Measurements from ENCODE around the gene CTDP1.
A peak's percentile ranks its signal among the peaks of the same experiment; 100 is the strongest.

CTDP1 gene

GRCh38 chr18:79782566-79783308 lies 103.1 kb downstream of the CTDP1 start:
- no peak for DNase-seq (ENCODE audit: low read depth in 2 of 2)

GRCh38 chr18:79784071-79784913 lies 104.7 kb downstream of the CTDP1 start:
- no peak for DNase-seq (ENCODE audit: low read depth in 2 of 2)

GRCh38 chr18:79784965-79785770 lies 105.6 kb downstream of the CTDP1 start:
- no peak for DNase-seq (ENCODE audit: low read depth in 2 of 2)

DNA sequence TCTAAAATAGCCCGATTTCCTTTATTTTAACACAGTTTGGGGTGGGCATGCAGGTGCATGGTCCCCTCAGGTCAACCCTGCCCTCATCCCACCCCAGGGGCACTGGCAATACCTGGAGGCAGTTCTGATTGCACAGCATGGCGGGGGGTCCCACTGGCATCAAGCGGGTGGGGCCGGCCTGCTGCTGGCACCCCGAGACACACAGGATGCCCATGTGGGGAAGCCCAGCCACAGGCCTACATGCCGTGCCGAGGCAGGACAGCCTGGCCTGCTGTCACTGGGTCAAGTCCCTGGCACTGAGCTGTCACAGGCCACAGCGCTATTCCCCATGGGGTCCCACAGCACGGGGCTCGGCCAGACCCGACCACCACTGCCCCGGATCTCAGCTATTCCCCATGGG lies 106.2 kb downstream of the CTDP1 start:
- no peak for DNase-seq (ENCODE audit: low read depth in 2 of 2)

- no peak for DNase-seq (ENCODE audit: low read depth in 2 of 2)
Measured at GRCh38 chr18:79786304-79786703, 106.7 kb downstream of the CTDP1 start.

- DNase-seq (ENCODE audit: low read depth in 2 of 2) = peak; percentile 12 to 19
Measured at GRCh38 chr18:79786786-79787526, 107.4 kb downstream of the CTDP1 start.

- DNase-seq (ENCODE audit: low read depth in 2 of 2) = no peak
Measured at GRCh38 chr18:79787527-79787864, 107.9 kb downstream of the CTDP1 start.

GRCh38 chr18:79787865-79788733 lies 108.5 kb downstream of the CTDP1 start:
- DNase-seq (ENCODE audit: low read depth in 2 of 2) = no peak

GRCh38 chr18:79788734-79789085 lies 109.1 kb downstream of the CTDP1 start:
- no peak for DNase-seq (ENCODE audit: low read depth in 2 of 2)

DNA sequence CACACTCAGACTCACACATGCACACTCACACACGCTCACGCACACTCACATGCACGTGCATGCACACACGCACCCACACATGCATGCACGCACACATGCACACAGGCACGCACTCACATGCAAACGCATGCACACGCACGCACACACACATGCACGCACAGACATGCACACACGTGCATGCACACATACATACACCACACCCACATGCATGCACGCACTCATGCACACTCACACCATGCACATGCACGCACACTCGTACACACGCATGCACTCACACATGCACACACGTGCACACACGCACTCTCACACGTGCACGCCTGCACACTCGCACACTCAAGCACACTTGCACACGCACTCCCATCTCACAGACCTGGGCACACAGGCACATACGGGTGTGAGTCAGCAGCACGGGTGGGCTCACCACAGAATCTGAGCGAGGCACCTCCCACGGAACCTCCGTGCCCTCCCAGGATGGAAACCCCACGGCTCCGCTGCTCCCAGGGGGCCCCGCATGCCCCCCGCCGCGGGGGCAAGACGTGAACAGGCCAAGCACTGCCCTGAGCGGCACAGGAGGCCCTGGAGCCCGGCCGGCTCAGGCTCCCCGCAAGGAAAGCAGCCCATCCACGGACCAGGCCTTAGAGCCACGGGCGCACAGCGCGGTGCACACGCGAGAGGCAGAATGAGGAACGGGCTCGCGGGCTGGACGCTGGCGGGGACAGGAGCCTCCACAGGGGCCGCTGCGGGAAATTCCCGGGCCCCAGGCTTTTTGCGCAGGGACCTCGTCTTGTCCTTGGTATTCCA lies 109.7 kb downstream of the CTDP1 start:
- no peak for DNase-seq (ENCODE audit: low read depth in 2 of 2)

DNA sequence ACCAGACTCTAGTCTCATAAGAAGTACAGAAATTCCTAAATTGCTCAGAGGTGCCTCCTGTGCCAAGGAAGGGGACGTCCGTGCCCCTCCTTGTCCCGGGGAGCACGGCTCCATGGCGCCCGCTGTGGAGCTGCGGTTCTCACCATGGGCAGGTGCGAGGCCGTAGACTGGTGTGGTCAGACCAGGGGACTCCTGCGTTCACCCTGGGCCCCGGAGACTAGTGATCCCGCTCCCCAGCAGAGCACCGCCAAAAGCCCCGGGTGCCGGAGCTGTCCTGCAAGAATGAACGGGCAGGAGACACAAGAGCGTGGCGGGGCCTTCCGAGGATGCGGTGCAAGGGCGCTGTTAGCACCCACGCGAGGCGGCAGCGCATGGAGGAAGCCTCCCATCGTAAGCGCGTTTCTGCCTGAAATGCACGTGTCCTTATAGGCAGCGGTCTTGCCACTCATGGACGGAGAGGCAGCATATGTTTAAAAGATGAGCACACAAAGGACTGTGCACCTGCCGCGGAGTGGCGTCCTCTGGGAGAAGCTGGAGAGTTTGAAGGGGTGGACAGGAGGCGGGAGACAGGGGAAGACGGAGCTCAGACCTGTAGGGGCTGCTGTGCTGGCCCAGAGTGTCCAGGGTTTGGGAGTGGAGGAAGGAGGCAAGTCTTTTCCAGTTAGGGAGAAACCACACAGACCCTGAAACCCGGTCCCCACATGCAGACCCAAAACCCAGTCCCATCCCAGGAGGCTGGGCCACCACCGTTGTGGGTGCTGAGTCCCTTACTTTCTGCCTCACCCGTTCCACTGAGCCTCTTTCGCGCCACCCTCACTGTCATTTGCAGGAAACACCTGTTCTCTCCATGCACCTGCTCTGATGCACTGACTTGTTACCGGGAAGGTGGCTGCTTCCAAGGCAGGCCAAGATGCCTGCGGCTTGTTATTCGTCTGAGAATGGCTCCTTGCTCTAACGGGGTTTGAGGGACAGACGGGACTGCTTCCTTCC lies 110.6 kb downstream of the CTDP1 start:
- no peak for DNase-seq (ENCODE audit: low read depth in 2 of 2)

- peak; percentile 93 for DNase-seq (ENCODE audit: low read depth in 2 of 2)
Measured at GRCh38 chr18:79790996-79791972, 111.7 kb downstream of the CTDP1 start.

GRCh38 chr18:79792096-79792987 lies 112.7 kb downstream of the CTDP1 start:
- no peak for DNase-seq (ENCODE audit: low read depth in 2 of 2)

DNA sequence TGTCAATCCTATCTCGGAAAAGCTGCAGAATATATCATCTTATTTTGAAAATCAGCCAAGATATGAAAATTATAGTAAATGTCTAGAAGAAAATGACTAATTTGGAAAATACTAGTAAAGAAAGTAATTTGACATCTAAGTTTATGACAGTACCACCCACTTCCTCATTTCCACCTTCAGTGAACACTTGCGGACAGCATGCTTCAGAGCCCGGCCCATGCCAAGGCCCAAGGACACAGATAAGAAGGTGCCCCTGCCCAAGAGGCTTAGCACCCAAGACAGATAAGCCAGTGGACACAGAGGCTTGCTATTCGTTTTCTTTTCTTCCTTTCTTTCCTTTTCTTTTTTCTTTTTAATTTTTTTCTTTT lies 113.4 kb downstream of the CTDP1 start:
- no peak for DNase-seq (ENCODE audit: low read depth in 2 of 2)

DNA sequence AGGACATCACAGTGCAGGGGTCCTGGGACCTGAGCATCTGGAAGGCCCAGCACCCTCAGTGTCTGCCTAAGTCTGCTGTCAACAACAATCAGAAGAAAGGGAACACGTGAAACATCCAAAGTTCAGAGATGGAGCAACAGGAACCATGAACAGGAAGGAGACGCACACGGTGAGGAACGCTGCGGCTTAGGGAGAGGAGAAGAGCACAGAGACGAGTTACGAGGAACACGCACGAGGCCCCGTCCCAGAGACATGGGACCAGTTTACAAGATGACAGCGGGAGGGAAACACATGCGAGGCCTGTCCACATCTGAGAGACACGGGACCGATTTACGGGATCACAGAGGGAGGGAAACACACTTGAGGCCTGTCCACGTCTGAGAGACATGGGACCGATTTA lies 115.2 kb downstream of the CTDP1 start:
- DNase-seq (ENCODE audit: low read depth in 2 of 2) = no peak

DNA sequence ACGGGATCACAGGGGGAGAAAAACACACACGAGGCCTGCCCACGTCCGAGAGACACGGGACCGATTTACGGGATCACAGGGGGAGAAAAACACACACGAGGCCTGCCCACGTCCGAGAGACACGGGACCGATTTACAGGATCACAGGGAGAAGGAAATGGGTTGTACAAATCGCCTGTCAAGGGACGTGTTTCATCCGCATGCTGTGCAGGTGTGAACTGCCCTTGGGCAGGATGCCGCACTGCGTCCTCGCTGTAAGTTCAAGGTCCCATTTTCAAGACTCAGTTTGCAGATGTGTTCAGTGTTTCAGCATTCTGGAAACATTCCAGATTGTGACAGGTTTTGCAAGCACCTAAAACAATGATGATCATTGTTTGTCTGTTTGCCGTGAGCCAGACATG lies 115.8 kb downstream of the CTDP1 start:
- DNase-seq (ENCODE audit: low read depth in 2 of 2) = no peak

- DNase-seq (ENCODE audit: low read depth in 2 of 2) = no peak
Measured at GRCh38 chr18:79796016-79796415, 116.4 kb downstream of the CTDP1 start.

Data from fibroblast of skin of left biceps (primary cell).